Activated naive CD8-positive, alpha-beta T cell treated with anti-CD3 and anti-CD28 coated beads for 36 hours (primary cell): ENCODE data around the gene SPARC. TPM values are rescaled to one million over a fixed set of nuclear protein-coding genes. Genes with fewer than 3 reads are reported as not detected.

Experiments used
- DNase-seq: peaks from one replicate; pipeline ENCODE4 v3.0.0; 2021
- H3K27ac Mint-ChIP-seq: one replicate; pipeline ENCODE4 v1.8.0; 2022; ENCODE audit warnings: mild to moderate bottlenecking, moderate library complexity, mixed read lengths
- H3K27me3 Mint-ChIP-seq: one replicate; pipeline ENCODE4 v1.8.0; 2022; ENCODE audit warnings: mild to moderate bottlenecking, mixed read lengths
- H3K36me3 Mint-ChIP-seq: one replicate; pipeline ENCODE4 v1.8.0; 2021; ENCODE audit warnings: mild to moderate bottlenecking, mixed read lengths
- H3K4me1 Mint-ChIP-seq: one replicate; pipeline ENCODE4 v1.8.0; 2021; ENCODE audit warnings: mixed read lengths
- H3K4me3 Mint-ChIP-seq: one replicate; pipeline ENCODE4 v1.8.0; 2022; ENCODE audit warnings: mild to moderate bottlenecking, moderate library complexity, mixed read lengths
- H3K9me3 Mint-ChIP-seq: one replicate; pipeline ENCODE4 v1.8.0; 2022; ENCODE audit warnings: mixed read lengths
- total RNA-seq, 2 experiments: library from RNA; stranded (reverse); gene quantifications; one replicate each; pipeline ENCODE4 v1.2.3, GENCODE V29; 2021

The SPARC gene
- total RNA-seq, 2 experiments from 2014 or later: 0.62 to 0.66 TPM

GRCh38 chr5:151633892-151634291, 52.8 kb downstream of the SPARC start:
- Mint-ChIP-seq H3K4me3 (no peak overlapping the region), H3K4me1 (no peaks in the 10 kb centered on the region), H3K27ac (no peak overlapping the region), H3K9me3 (no peaks in the 10 kb centered on the region), H3K36me3 (no peaks in the 10 kb centered on the region), H3K27me3 (no peaks in the 10 kb centered on the region)
- DNase-seq: no peak

- Mint-ChIP-seq H3K4me1 (no peaks in the 10 kb centered on the region), H3K4me3 (no peak overlapping the region), H3K27ac (no peak overlapping the region), H3K9me3 (no peaks in the 10 kb centered on the region), H3K27me3 (no peaks in the 10 kb centered on the region), H3K36me3 (no peaks in the 10 kb centered on the region)
- DNase-seq: no peak
Measured at GRCh38 chr5:151632941-151633340, 53.8 kb downstream of the SPARC start.

GRCh38 chr5:151632524-151632923, 54.2 kb downstream of the SPARC start:
- Mint-ChIP-seq H3K9me3 (no peaks in the 10 kb centered on the region), H3K27ac (no peak overlapping the region), H3K36me3 (no peaks in the 10 kb centered on the region), H3K4me1 (no peaks in the 10 kb centered on the region), H3K27me3 (no peaks in the 10 kb centered on the region), H3K4me3 (no peak overlapping the region)
- DNase-seq: no peak

- no peak for DNase-seq
- no peak overlapping the region for H3K4me3 Mint-ChIP-seq
- no peaks in the 10 kb centered on the region for H3K9me3 Mint-ChIP-seq
- H3K4me1 Mint-ChIP-seq: no peaks in the 10 kb centered on the region
- no peaks in the 10 kb centered on the region for H3K27me3 Mint-ChIP-seq
- no peak overlapping the region for H3K27ac Mint-ChIP-seq
- H3K36me3 Mint-ChIP-seq: no peaks in the 10 kb centered on the region
Measured at GRCh38 chr5:151631941-151632340, 54.8 kb downstream of the SPARC start.

GRCh38 chr5:151630088-151630487, 56.6 kb downstream of the SPARC start:
- H3K9me3 Mint-ChIP-seq: no peaks in the 10 kb centered on the region
- H3K27ac Mint-ChIP-seq: no peak overlapping the region
- no peak overlapping the region for H3K4me3 Mint-ChIP-seq
- no peaks in the 10 kb centered on the region for H3K27me3 Mint-ChIP-seq
- DNase-seq: no peak
- no peaks in the 10 kb centered on the region for H3K4me1 Mint-ChIP-seq
- no peaks in the 10 kb centered on the region for H3K36me3 Mint-ChIP-seq

GRCh38 chr5:151628112-151628823, 58.4 kb downstream of the SPARC start:
- no peaks in the 10 kb centered on the region for H3K9me3 Mint-ChIP-seq
- DNase-seq: no peak
- H3K36me3 Mint-ChIP-seq: no peaks in the 10 kb centered on the region
- H3K27me3 Mint-ChIP-seq: no peaks in the 10 kb centered on the region
- no peaks in the 10 kb centered on the region for H3K4me1 Mint-ChIP-seq
- H3K4me3 Mint-ChIP-seq: no peak overlapping the region
- no peak overlapping the region for H3K27ac Mint-ChIP-seq

- no peak overlapping the region for H3K4me3 Mint-ChIP-seq
- H3K9me3 Mint-ChIP-seq: no peaks in the 10 kb centered on the region
- DNase-seq: no peak
- H3K27me3 Mint-ChIP-seq: no peaks in the 10 kb centered on the region
- H3K27ac Mint-ChIP-seq: no peak overlapping the region
- H3K36me3 Mint-ChIP-seq: no peaks in the 10 kb centered on the region
- H3K4me1 Mint-ChIP-seq: no peaks in the 10 kb centered on the region
Measured at GRCh38 chr5:151627650-151628049, 59.1 kb downstream of the SPARC start.

GRCh38 chr5:151625285-151625684, 61.4 kb downstream of the SPARC start:
- no peak overlapping the region for H3K4me3 Mint-ChIP-seq
- no peaks in the 10 kb centered on the region for H3K27me3 Mint-ChIP-seq
- no peaks in the 10 kb centered on the region for H3K36me3 Mint-ChIP-seq
- no peak for DNase-seq
- no peaks in the 10 kb centered on the region for H3K4me1 Mint-ChIP-seq
- H3K27ac Mint-ChIP-seq: no peak overlapping the region
- H3K9me3 Mint-ChIP-seq: no peaks in the 10 kb centered on the region

GRCh38 chr5:151624476-151624875, 62.2 kb downstream of the SPARC start:
- DNase-seq: no peak
- Mint-ChIP-seq H3K36me3 (no peaks in the 10 kb centered on the region), H3K27me3 (no peaks in the 10 kb centered on the region), H3K27ac (no peak overlapping the region), H3K4me3 (no peak overlapping the region), H3K9me3 (no peaks in the 10 kb centered on the region), H3K4me1 (no peaks in the 10 kb centered on the region)

GRCh38 chr5:151622367-151623088, 64.2 kb downstream of the SPARC start:
- no peak for DNase-seq
- Mint-ChIP-seq H3K27me3 (no peaks in the 10 kb centered on the region), H3K4me1 (no peaks in the 10 kb centered on the region), H3K4me3 (no peak overlapping the region), H3K27ac (no peak overlapping the region), H3K9me3 (no peaks in the 10 kb centered on the region), H3K36me3 (no peaks in the 10 kb centered on the region)

GRCh38 chr5:151620461-151620840, 66.3 kb downstream of the SPARC start:
- H3K4me1 Mint-ChIP-seq: peaks cover 7% of the 10 kb centered on the region
- no peak for DNase-seq
- no peaks in the 10 kb centered on the region for H3K27me3 Mint-ChIP-seq
- no peaks in the 10 kb centered on the region for H3K36me3 Mint-ChIP-seq
- H3K9me3 Mint-ChIP-seq: no peaks in the 10 kb centered on the region
- no peak overlapping the region for H3K4me3 Mint-ChIP-seq
- no peak overlapping the region for H3K27ac Mint-ChIP-seq

- Mint-ChIP-seq H3K4me1 (peaks cover 11% of the 10 kb centered on the region), H3K27me3 (no peaks in the 10 kb centered on the region), H3K27ac (no peak overlapping the region), H3K9me3 (no peaks in the 10 kb centered on the region), H3K4me3 (no peak overlapping the region), H3K36me3 (no peaks in the 10 kb centered on the region)
- no peak for DNase-seq
Measured at GRCh38 chr5:151619812-151620460, 66.8 kb downstream of the SPARC start.

GRCh38 chr5:151618907-151619306, 67.8 kb downstream of the SPARC start:
- Mint-ChIP-seq H3K9me3 (no peaks in the 10 kb centered on the region), H3K36me3 (no peaks in the 10 kb centered on the region), H3K27ac (no peak overlapping the region), H3K27me3 (no peaks in the 10 kb centered on the region), H3K4me3 (no peak overlapping the region), H3K4me1 (peaks cover 20% of the 10 kb centered on the region)
- no peak for DNase-seq

GRCh38 chr5:151617841-151618710, 68.6 kb downstream of the SPARC start:
- no peaks in the 10 kb centered on the region for H3K27me3 Mint-ChIP-seq
- H3K4me3 Mint-ChIP-seq: no peak overlapping the region
- no peaks in the 10 kb centered on the region for H3K9me3 Mint-ChIP-seq
- no peak for DNase-seq
- peaks cover 28% of the 10 kb centered on the region for H3K4me1 Mint-ChIP-seq
- H3K27ac Mint-ChIP-seq: no peak overlapping the region
- no peaks in the 10 kb centered on the region for H3K36me3 Mint-ChIP-seq

- no peak overlapping the region for H3K4me3 Mint-ChIP-seq
- peaks cover 35% of the 10 kb centered on the region for H3K4me1 Mint-ChIP-seq
- H3K27ac Mint-ChIP-seq: no peak overlapping the region
- peaks cover 4% of the 10 kb centered on the region for H3K36me3 Mint-ChIP-seq
- peaks cover 6% of the 10 kb centered on the region for H3K27me3 Mint-ChIP-seq
- no peaks in the 10 kb centered on the region for H3K9me3 Mint-ChIP-seq
- no peak for DNase-seq
Measured at GRCh38 chr5:151617383-151617840, 69.3 kb downstream of the SPARC start.
